Measurements from ENCODE around the gene WDR17.

DNA sequence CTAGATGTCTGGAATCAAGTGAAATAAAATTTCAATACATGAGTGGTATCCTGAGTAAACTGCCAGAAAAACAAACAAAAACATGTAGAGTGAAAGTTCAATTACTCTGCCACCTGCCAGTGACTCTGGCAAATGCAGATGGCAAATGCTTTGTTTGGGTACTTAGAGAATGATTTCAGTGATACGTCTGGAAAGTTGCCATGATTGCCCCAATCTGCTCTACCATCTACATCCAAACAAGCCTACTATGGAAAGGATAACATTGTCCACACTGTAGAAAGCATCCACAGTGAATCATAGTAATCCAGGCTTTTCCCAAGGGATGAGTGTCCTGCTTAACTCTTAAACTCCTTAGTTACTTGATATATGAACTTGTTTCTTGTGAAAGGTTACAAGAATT is 126.3 kb downstream of the WDR17 start:
- no peak for TF ChIP-seq EZH2phosphoT487 (IDR thresholded peaks at IDR 0.05; ENCODE audit: low read depth)
- TF ChIP-seq, protein P1, sequence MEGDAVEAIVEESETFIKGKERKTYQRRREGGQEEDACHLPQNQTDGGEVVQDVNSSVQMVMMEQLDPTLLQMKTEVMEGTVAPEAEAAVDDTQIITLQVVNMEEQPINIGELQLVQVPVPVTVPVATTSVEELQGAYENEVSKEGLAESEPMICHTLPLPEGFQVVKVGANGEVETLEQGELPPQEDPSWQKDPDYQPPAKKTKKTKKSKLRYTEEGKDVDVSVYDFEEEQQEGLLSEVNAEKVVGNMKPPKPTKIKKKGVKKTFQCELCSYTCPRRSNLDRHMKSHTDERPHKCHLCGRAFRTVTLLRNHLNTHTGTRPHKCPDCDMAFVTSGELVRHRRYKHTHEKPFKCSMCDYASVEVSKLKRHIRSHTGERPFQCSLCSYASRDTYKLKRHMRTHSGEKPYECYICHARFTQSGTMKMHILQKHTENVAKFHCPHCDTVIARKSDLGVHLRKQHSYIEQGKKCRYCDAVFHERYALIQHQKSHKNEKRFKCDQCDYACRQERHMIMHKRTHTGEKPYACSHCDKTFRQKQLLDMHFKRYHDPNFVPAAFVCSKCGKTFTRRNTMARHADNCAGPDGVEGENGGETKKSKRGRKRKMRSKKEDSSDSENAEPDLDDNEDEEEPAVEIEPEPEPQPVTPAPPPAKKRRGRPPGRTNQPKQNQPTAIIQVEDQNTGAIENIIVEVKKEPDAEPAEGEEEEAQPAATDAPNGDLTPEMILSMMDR (IDR thresholded peaks at IDR 0.05; ENCODE audit: low read depth, low read length): peak; percentile 47
